Kidney epithelial cell (primary cell): ENCODE measurements around the gene UBL5. TPM values are rescaled to one million over a fixed set of nuclear protein-coding genes. Genes with fewer than 3 reads are reported as not detected.
A peak's percentile ranks its signal among the peaks of the same experiment; 100 is the strongest.
"Not testable (repeated sequence)": the region's sequence is repeated elsewhere in the genome, so short reads cannot be mapped to it uniquely, and the experiment has no call there.

Experiments
- DNase-seq: peaks from one replicate; pipeline ENCODE4 v3.0.0-alpha.2; 2010; ENCODE audit warnings: low read depth
- H3K27me3 ChIP-seq: 2 replicates; pipeline ENCODE4 v1.6.0; 2011; ENCODE audit warnings: low read length; ENCODE audit not compliant: control insufficient read depth, insufficient read depth
- H3K36me3 ChIP-seq: 2 replicates; pipeline ENCODE4 v1.5.1; 2011; ENCODE audit warnings: low read length; ENCODE audit not compliant: control insufficient read depth, insufficient read depth
- H3K4me3 ChIP-seq: 2 replicates; pipeline ENCODE4 v1.5.1; 2011; ENCODE audit warnings: low read depth, mild to moderate bottlenecking, control low read depth, low read length
- CTCF ChIP-seq: IDR thresholded peaks from 2 replicates; pipeline ENCODE4 v1.5.1; 2011; ENCODE audit warnings: mild to moderate bottlenecking, moderate library complexity, low read length, control low read depth, inconsistent platforms; ENCODE audit not compliant: insufficient read depth, poor library complexity, severe bottlenecking
- total RNA-seq: library from RNA; depleted of rRNA; stranded (reverse); fragments of >200 nt; gene quantifications from 2 replicates; pipeline ENCODE4 v1.2.3, GENCODE V29; 2015

Gene UBL5
- total RNA-seq, 1 donor from 2014 or later: 603 TPM

- Histone ChIP-seq H3K27me3 (no peaks in the 10 kb centered on the region), H3K36me3 (no peaks in the 10 kb centered on the region), H3K4me3 (peak overlapping the region; percentile 92)
- TF ChIP-seq CTCF: no peak
- DNase-seq: no peak
Measured at GRCh38 chr19:9836021-9836420, 8.3 kb downstream of the UBL5 start.

- no peak for DNase-seq
- no peak overlapping the region for H3K4me3 ChIP-seq
- H3K36me3 ChIP-seq: peaks cover 3% of the 10 kb centered on the region
- H3K27me3 ChIP-seq: no peaks in the 10 kb centered on the region
- no peak for TF ChIP-seq CTCF
Measured at GRCh38 chr19:9838324-9838723, 10.6 kb downstream of the UBL5 start.

GRCh38 chr19:9839415-9839814 is 11.7 kb downstream of the UBL5 start:
- H3K36me3 ChIP-seq: peaks cover 3% of the 10 kb centered on the region

GRCh38 chr19:9842834-9843625 is 15.3 kb downstream of the UBL5 start:
- Histone ChIP-seq H3K36me3 (peaks cover 3% of the 10 kb centered on the region), H3K27me3 (no peaks in the 10 kb centered on the region), H3K4me3 (no peak overlapping the region)
- DNase-seq: no peak
- TF ChIP-seq CTCF: no peak

More at GRCh38 chr19:9839415-9839814, 11.7 kb downstream of the UBL5 start:
- TF ChIP-seq CTCF: no peak
- no peaks in the 10 kb centered on the region for H3K27me3 ChIP-seq
- no peak for DNase-seq
- no peak overlapping the region for H3K4me3 ChIP-seq

- not testable (repeated sequence) for H3K36me3 ChIP-seq, H3K27me3 ChIP-seq, H3K4me3 ChIP-seq, DNase-seq
Measured at GRCh38 chr19:9843626-9844273, 16.0 kb downstream of the UBL5 start.

- peak; percentile 56 for DNase-seq
- TF ChIP-seq CTCF: peak; percentile 70
- Histone ChIP-seq H3K36me3 (peaks cover under 1% of the 10 kb centered on the region), H3K27me3 (no peaks in the 10 kb centered on the region), H3K4me3 (no peak overlapping the region)
Measured at GRCh38 chr19:9847087-9847671, 19.5 kb downstream of the UBL5 start.
